GM23338 (cell line): Measurements from ENCODE around the gene NDC80. TPM values are rescaled to one million over a fixed set of nuclear protein-coding genes. Genes with fewer than 3 reads are reported as not detected.
"Not testable (repeated sequence)": the region's sequence is repeated elsewhere in the genome, so short reads cannot be mapped to it uniquely, and the experiment has no call there.

Experiments
- ATAC-seq: fragments of 200-7000 bp; cut with Tn5 transposase; 3 replicates; pipeline ENCODE4 v1.9.1; 2020
- DNase-seq: peaks from one replicate; pipeline ENCODE4 v3.0.0-alpha.2; 2015; ENCODE audit warnings: low spot score
- H2AFZ ChIP-seq: fragments of 200-600 bp; sonication (generic); 2 replicates; pipeline ENCODE4 v1.8.0; 2016; ENCODE audit warnings: antibody characterized with exemption, mild to moderate bottlenecking, moderate library complexity
- H3F3A ChIP-seq: fragments of 200-600 bp; sonication (generic); replicated peaks from 2 replicates; pipeline ENCODE4 v1.8.0; 2017; ENCODE audit warnings: antibody characterized with exemption, mixed run types, low read depth
- H3K27ac ChIP-seq: fragments of 200-600 bp; sonication (generic); 2 replicates; pipeline ENCODE4 v1.6.1; 2016; ENCODE audit warnings: low read depth
- H3K27me3 ChIP-seq: fragments of 200-600 bp; sonication (generic); 2 replicates; pipeline ENCODE4 v1.8.0; 2016; ENCODE audit warnings: mild to moderate bottlenecking, mixed run types, moderate library complexity; ENCODE audit not compliant: insufficient read depth
- H3K36me3 ChIP-seq: fragments of 200-600 bp; sonication (generic); 2 replicates; pipeline ENCODE4 v1.8.0; 2016; ENCODE audit warnings: mild to moderate bottlenecking; ENCODE audit not compliant: insufficient read depth
- H3K4me1 ChIP-seq: fragments of 200-600 bp; sonication (generic); 2 replicates; pipeline ENCODE4 v1.8.0; 2016; ENCODE audit warnings: mild to moderate bottlenecking, moderate library complexity; ENCODE audit not compliant: insufficient read depth
- H3K4me2 ChIP-seq: fragments of 200-600 bp; sonication (generic); 2 replicates; pipeline ENCODE4 v1.7.1; 2017; ENCODE audit warnings: mixed run types
- H3K4me3 ChIP-seq: fragments of 200-600 bp; sonication (generic); 2 replicates; pipeline ENCODE4 v1.6.1; 2016; ENCODE audit warnings: mixed run types
- H3K79me2 ChIP-seq: fragments of 200-600 bp; sonication (generic); replicated peaks from 2 replicates; pipeline ENCODE4 v1.8.0; 2017; ENCODE audit warnings: mild to moderate bottlenecking; ENCODE audit not compliant: insufficient read depth
- H3K9me2 ChIP-seq: fragments of 200-600 bp; sonication (generic); 2 replicates; pipeline ENCODE4 v1.8.0; 2017; ENCODE audit not compliant: insufficient read depth
- H4K20me1 ChIP-seq: fragments of 200-600 bp; sonication (generic); replicated peaks from 2 replicates; pipeline ENCODE4 v1.8.0; 2017; ENCODE audit warnings: mild to moderate bottlenecking; ENCODE audit not compliant: insufficient read depth
- H3K27ac Mint-ChIP-seq: 2 replicates; pipeline ENCODE4 v1.8.0; 2020; ENCODE audit warnings: inconsistent platforms, mild to moderate bottlenecking, moderate library complexity, mixed read lengths
- H3K27me3 Mint-ChIP-seq: 3 replicates; pipeline ENCODE4 v1.8.0; 2022; ENCODE audit warnings: low read depth, mild to moderate bottlenecking, moderate library complexity, mixed read lengths, inconsistent platforms; ENCODE audit not compliant: insufficient read depth, poor library complexity
- H3K36me3 Mint-ChIP-seq: 3 replicates; pipeline ENCODE4 v1.8.0; 2021; ENCODE audit warnings: low read depth, mild to moderate bottlenecking, inconsistent platforms, moderate library complexity, mixed read lengths
- H3K4me1 Mint-ChIP-seq: 3 replicates; pipeline ENCODE4 v1.8.0; 2020; ENCODE audit warnings: mild to moderate bottlenecking, inconsistent platforms, mixed read lengths
- H3K4me3 Mint-ChIP-seq: 3 replicates; pipeline ENCODE4 v1.8.0; 2021; ENCODE audit warnings: moderate library complexity, mild to moderate bottlenecking, inconsistent platforms, mixed read lengths
- H3K9me3 Mint-ChIP-seq: 3 replicates; pipeline ENCODE4 v1.8.0; 2020; ENCODE audit warnings: moderate library complexity, mild to moderate bottlenecking, inconsistent platforms, mixed read lengths
- EZH2 ChIP-seq: fragments of 200-600 bp; sonication (generic); IDR thresholded peaks from one replicate; pipeline ENCODE4 v1.8.0; 2017; ENCODE audit warnings: antibody characterized with exemption, mild to moderate bottlenecking, low read depth; ENCODE audit not compliant: unreplicated experiment
- JUNB ChIP-seq: IDR thresholded peaks from one replicate; pipeline ENCODE4 v1.6.1; 2016; ENCODE audit warnings: antibody characterized with exemption; ENCODE audit not compliant: unreplicated experiment
- POLR2AphosphoS5 ChIP-seq: IDR thresholded peaks from 2 replicates; pipeline ENCODE4 v1.6.1; 2016; ENCODE audit warnings: antibody characterized with exemption, low read depth
- STAT1 ChIP-seq: IDR thresholded peaks from one replicate; pipeline ENCODE4 v1.6.1; 2016; ENCODE audit warnings: antibody characterized with exemption; ENCODE audit not compliant: unreplicated experiment
- ZNF331 ChIP-seq: fragments of 250-450 bp; sonication (Bioruptor Pico); IDR thresholded peaks from 2 replicates; pipeline ENCODE4 v1.5.0; 2020; ENCODE audit warnings: low read depth, mild to moderate bottlenecking, moderate library complexity
- polyA plus RNA-seq: library from polyadenylated mRNA; unstranded; fragments of >200 nt; fragmentation: Nextera tagmentation; extraction: Ambion mirVana; gene quantifications from 2 replicates; pipeline ENCODE4 v1.2.1, GENCODE V29; 2016
- total RNA-seq: library from RNA; depleted of rRNA; stranded (reverse); fragments of >200 nt; shearing (Covaris generic); gene quantifications from 2 replicates; pipeline ENCODE4 v1.2.3, GENCODE V29; 2014
- TF ChIP-seq, protein P1 (sequence below), 2 experiments: fragments of 200-600 bp in 1 of 2; sonication (generic) in 1 of 2; conservative IDR thresholded peaks; 2 replicates each; pipeline versions ENCODE4 v1.5.1 to v1.6.1; 2016 to 2017; ENCODE audit warnings: antibody characterized with exemption in 2 of 2, low read depth in 2 of 2, mild to moderate bottlenecking in 2 of 2, moderate library complexity in 1 of 2
- TF ChIP-seq, protein P2 (sequence below): IDR thresholded peaks from one replicate; pipeline ENCODE4 v1.6.1; 2018; ENCODE audit warnings: antibody characterized with exemption; ENCODE audit not compliant: unreplicated experiment
- TF ChIP-seq, protein P3 (sequence below): fragments of 250-450 bp; sonication (Bioruptor Pico); IDR thresholded peaks from 2 replicates; pipeline ENCODE4 v1.5.0; 2020; ENCODE audit warnings: mild to moderate bottlenecking, moderate library complexity
- TF ChIP-seq, protein P4 (sequence below): IDR thresholded peaks from 2 replicates; pipeline ENCODE4 v1.6.1; 2016; ENCODE audit warnings: antibody characterized with exemption

Gene NDC80
- total and polyA plus RNA-seq, 2 experiments from 2014 or later: 36.6 to 58.4 TPM

DNA sequence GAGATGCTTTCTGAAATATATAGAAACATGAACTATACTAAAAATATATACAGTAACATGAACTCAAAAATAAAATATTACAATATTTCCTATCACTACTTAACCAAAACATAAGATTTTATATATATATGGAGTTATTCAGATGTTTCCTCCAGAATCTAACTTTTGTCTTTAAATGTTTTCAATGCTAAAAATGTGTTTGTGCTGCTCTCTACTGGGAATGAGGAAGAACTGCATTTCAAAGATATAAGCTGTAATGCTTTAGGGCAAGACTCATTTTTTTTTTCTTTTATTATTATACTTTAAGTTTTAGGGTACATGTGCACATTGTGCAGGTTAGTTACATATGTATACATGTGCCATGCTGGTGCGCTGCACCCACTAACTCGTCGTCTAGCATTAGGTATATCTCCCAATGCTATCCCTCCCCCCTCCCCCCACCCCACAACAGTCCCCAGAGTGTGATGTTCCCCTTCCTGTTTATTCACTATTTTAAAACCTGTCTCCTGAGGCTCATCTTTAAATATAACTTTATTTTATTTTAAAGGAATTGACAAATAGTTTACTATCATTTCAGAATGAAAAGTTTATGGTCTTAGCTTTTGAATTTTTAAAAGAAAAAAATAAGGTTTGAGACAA, 29.3 kb upstream of the NDC80 start:
- DNase-seq: peak; percentile 44
- not testable (repeated sequence) for H3K27me3 ChIP-seq, H3K27ac Mint-ChIP-seq, H3K4me3 Mint-ChIP-seq, H3F3A ChIP-seq, H2AFZ ChIP-seq, H3K79me2 ChIP-seq, H3K36me3 ChIP-seq, ATAC-seq, H3K27me3 Mint-ChIP-seq, H3K9me3 Mint-ChIP-seq, H3K9me2 ChIP-seq, H3K36me3 Mint-ChIP-seq, H3K27ac ChIP-seq, H3K4me1 Mint-ChIP-seq, H4K20me1 ChIP-seq, H3K4me2 ChIP-seq, H3K4me3 ChIP-seq, H3K4me1 ChIP-seq
- TF ChIP-seq, protein P1, sequence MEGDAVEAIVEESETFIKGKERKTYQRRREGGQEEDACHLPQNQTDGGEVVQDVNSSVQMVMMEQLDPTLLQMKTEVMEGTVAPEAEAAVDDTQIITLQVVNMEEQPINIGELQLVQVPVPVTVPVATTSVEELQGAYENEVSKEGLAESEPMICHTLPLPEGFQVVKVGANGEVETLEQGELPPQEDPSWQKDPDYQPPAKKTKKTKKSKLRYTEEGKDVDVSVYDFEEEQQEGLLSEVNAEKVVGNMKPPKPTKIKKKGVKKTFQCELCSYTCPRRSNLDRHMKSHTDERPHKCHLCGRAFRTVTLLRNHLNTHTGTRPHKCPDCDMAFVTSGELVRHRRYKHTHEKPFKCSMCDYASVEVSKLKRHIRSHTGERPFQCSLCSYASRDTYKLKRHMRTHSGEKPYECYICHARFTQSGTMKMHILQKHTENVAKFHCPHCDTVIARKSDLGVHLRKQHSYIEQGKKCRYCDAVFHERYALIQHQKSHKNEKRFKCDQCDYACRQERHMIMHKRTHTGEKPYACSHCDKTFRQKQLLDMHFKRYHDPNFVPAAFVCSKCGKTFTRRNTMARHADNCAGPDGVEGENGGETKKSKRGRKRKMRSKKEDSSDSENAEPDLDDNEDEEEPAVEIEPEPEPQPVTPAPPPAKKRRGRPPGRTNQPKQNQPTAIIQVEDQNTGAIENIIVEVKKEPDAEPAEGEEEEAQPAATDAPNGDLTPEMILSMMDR (conservative IDR thresholded peaks at IDR 0.05; ENCODE audit: low read depth in 2 of 2): peak in 1 of 2 experiments; percentile 80; a peak in 3 of 4 replicates

DNA sequence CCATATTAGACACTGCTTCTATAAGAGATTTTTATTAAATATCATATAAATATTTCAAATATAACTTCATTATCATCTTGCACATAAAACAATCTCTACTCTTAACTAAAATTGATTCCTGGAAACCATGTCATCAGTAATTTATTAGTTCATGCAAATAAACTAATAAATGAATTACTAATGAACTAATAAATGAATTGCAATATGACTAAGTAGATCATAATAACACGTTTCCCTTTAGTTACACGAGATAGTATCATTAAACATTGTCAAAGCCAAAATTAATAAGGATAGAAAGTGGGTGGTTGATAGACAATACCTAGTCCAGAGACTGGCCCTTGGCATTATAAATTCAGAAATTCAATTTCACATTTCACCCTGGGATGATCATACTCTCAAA, 26.2 kb upstream of the NDC80 start:
- Histone ChIP-seq H3K4me1 (no peaks in the 10 kb centered on the region), H3K9me2 (no peaks in the 10 kb centered on the region), H3K4me2 (no peak overlapping the region), H3K79me2 (no peaks in the 10 kb centered on the region), H3K27ac (no peak overlapping the region), H4K20me1 (no peaks in the 10 kb centered on the region), H3F3A (no peaks in the 10 kb centered on the region), H3K27me3 (no peaks in the 10 kb centered on the region), H2AFZ (no peak overlapping the region), H3K36me3 (no peaks in the 10 kb centered on the region), H3K4me3 (no peak overlapping the region)
- Mint-ChIP-seq H3K9me3 (no peaks in the 10 kb centered on the region), H3K27ac (no peak overlapping the region), H3K4me1 (peaks cover 5% of the 10 kb centered on the region; the same call in 2 of the 3 replicates), H3K36me3 (peaks cover 3% of the 10 kb centered on the region; the same call in 1 of the 3 replicates), H3K27me3 (no peaks in the 10 kb centered on the region), H3K4me3 (no peak overlapping the region)
- ATAC-seq: no peak
- no peak for DNase-seq
- TF ChIP-seq, protein P2, sequence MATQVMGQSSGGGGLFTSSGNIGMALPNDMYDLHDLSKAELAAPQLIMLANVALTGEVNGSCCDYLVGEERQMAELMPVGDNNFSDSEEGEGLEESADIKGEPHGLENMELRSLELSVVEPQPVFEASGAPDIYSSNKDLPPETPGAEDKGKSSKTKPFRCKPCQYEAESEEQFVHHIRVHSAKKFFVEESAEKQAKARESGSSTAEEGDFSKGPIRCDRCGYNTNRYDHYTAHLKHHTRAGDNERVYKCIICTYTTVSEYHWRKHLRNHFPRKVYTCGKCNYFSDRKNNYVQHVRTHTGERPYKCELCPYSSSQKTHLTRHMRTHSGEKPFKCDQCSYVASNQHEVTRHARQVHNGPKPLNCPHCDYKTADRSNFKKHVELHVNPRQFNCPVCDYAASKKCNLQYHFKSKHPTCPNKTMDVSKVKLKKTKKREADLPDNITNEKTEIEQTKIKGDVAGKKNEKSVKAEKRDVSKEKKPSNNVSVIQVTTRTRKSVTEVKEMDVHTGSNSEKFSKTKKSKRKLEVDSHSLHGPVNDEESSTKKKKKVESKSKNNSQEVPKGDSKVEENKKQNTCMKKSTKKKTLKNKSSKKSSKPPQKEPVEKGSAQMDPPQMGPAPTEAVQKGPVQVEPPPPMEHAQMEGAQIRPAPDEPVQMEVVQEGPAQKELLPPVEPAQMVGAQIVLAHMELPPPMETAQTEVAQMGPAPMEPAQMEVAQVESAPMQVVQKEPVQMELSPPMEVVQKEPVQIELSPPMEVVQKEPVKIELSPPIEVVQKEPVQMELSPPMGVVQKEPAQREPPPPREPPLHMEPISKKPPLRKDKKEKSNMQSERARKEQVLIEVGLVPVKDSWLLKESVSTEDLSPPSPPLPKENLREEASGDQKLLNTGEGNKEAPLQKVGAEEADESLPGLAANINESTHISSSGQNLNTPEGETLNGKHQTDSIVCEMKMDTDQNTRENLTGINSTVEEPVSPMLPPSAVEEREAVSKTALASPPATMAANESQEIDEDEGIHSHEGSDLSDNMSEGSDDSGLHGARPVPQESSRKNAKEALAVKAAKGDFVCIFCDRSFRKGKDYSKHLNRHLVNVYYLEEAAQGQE: no peak
- TF ChIP-seq JUNB: no peak
- TF ChIP-seq POLR2AphosphoS5: no peak
- TF ChIP-seq, protein P3, sequence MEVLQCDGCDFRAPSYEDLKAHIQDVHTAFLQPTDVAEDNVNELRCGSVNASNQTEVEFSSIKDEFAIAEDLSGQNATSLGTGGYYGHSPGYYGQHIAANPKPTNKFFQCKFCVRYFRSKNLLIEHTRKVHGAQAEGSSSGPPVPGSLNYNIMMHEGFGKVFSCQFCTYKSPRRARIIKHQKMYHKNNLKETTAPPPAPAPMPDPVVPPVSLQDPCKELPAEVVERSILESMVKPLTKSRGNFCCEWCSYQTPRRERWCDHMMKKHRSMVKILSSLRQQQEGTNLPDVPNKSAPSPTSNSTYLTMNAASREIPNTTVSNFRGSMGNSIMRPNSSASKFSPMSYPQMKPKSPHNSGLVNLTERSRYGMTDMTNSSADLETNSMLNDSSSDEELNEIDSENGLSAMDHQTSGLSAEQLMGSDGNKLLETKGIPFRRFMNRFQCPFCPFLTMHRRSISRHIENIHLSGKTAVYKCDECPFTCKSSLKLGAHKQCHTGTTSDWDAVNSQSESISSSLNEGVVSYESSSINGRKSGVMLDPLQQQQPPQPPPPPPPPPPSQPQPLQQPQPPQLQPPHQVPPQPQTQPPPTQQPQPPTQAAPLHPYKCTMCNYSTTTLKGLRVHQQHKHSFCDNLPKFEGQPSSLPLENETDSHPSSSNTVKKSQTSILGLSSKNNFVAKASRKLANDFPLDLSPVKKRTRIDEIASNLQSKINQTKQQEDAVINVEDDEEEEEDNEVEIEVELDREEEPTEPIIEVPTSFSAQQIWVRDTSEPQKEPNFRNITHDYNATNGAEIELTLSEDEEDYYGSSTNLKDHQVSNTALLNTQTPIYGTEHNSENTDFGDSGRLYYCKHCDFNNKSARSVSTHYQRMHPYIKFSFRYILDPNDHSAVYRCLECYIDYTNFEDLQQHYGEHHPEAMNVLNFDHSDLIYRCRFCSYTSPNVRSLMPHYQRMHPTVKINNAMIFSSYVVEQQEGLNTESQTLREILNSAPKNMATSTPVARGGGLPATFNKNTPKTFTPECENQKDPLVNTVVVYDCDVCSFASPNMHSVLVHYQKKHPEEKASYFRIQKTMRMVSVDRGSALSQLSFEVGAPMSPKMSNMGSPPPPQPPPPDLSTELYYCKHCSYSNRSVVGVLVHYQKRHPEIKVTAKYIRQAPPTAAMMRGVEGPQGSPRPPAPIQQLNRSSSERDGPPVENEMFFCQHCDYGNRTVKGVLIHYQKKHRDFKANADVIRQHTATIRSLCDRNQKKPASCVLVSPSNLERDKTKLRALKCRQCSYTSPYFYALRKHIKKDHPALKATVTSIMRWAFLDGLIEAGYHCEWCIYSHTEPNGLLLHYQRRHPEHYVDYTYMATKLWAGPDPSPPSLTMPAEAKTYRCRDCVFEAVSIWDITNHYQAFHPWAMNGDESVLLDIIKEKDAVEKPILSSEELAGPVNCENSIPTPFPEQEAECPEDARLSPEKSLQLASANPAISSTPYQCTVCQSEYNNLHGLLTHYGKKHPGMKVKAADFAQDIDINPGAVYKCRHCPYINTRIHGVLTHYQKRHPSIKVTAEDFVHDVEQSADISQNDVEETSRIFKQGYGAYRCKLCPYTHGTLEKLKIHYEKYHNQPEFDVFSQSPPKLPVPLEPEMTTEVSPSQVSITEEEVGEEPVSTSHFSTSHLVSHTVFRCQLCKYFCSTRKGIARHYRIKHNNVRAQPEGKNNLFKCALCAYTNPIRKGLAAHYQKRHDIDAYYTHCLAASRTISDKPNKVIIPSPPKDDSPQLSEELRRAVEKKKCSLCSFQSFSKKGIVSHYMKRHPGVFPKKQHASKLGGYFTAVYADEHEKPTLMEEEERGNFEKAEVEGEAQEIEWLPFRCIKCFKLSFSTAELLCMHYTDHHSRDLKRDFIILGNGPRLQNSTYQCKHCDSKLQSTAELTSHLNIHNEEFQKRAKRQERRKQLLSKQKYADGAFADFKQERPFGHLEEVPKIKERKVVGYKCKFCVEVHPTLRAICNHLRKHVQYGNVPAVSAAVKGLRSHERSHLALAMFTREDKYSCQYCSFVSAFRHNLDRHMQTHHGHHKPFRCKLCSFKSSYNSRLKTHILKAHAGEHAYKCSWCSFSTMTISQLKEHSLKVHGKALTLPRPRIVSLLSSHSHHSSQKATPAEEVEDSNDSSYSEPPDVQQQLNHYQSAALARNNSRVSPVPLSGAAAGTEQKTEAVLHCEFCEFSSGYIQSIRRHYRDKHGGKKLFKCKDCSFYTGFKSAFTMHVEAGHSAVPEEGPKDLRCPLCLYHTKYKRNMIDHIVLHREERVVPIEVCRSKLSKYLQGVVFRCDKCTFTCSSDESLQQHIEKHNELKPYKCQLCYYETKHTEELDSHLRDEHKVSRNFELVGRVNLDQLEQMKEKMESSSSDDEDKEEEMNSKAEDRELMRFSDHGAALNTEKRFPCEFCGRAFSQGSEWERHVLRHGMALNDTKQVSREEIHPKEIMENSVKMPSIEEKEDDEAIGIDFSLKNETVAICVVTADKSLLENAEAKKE: no peak
- no peak for TF ChIP-seq STAT1
- no peak for TF ChIP-seq ZNF331 (CRISPR knock-in tag)
- TF ChIP-seq, protein P4, sequence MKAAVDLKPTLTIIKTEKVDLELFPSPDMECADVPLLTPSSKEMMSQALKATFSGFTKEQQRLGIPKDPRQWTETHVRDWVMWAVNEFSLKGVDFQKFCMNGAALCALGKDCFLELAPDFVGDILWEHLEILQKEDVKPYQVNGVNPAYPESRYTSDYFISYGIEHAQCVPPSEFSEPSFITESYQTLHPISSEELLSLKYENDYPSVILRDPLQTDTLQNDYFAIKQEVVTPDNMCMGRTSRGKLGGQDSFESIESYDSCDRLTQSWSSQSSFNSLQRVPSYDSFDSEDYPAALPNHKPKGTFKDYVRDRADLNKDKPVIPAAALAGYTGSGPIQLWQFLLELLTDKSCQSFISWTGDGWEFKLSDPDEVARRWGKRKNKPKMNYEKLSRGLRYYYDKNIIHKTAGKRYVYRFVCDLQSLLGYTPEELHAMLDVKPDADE: no peak
- no peak for TF ChIP-seq EZH2
